Left kidney (tissue), 8 donors: ENCODE results near the gene MYOZ1. TPM values are rescaled to one million over a fixed set of nuclear protein-coding genes. Genes with fewer than 3 reads are reported as not detected.
"Not testable (repeated sequence)": the region's sequence is repeated elsewhere in the genome, so short reads cannot be mapped to it uniquely, and the experiment has no call there.

ENCODE experiments used
- DNase-seq: peaks from one replicate; pipeline ENCODE4 v3.0.0-alpha.2; 2013
- long read RNA-seq, 8 donors: transcript quantifications; one replicate each; lab custom pipeline, GENCODE V29; 2026
- polyA plus RNA-seq: library from polyadenylated mRNA; unstranded; fragments of 120-200 nt; gene quantifications from one replicate; pipeline ENCODE4 v1.2.1, GENCODE V29; 2013; ENCODE audit not compliant: insufficient read length

MYOZ1 gene, protein sequence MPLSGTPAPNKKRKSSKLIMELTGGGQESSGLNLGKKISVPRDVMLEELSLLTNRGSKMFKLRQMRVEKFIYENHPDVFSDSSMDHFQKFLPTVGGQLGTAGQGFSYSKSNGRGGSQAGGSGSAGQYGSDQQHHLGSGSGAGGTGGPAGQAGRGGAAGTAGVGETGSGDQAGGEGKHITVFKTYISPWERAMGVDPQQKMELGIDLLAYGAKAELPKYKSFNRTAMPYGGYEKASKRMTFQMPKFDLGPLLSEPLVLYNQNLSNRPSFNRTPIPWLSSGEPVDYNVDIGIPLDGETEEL
- 5.0 TPM for polyA plus RNA-seq
- long read RNA-seq, donor 1, partial matches to known transcripts, result 0 of 2 reads
- long read RNA-seq, donor 1, other reads (novel, unspliced or antisense), result 0 of 2 reads
- long read RNA-seq, donor 2, result 0 reads
- long read RNA-seq, donor 3, partial matches to known transcripts, result 0 of 1 reads
- long read RNA-seq, donor 3, other reads (novel, unspliced or antisense), result 0 of 1 reads
- long read RNA-seq, donor 4, result 0 reads
- long read RNA-seq, donor 5, partial matches to known transcripts, result 0 of 1 reads
- long read RNA-seq, donor 5, other reads (novel, unspliced or antisense), result 0 of 1 reads
- long read RNA-seq, donor 6, partial matches to known transcripts, result 0 of 1 reads
- long read RNA-seq, donor 6, other reads (novel, unspliced or antisense), result 0 of 1 reads
- long read RNA-seq, donor 7, partial matches to known transcripts, result 0 of 1 reads
- long read RNA-seq, donor 7, other reads (novel, unspliced or antisense), result 0 of 1 reads
- long read RNA-seq, donor 8, result 0 reads

- no peak for DNase-seq
Observed at GRCh38 chr10:73641328-73642060, at the start of gene MYOZ1. Gene MYOZ1, minus strand, starts transcription at chr10:73641474. Its CDS starts 1,457 bp downstream, at chr10:73640017.

- not testable (repeated sequence) for DNase-seq
Observed at GRCh38 chr10:73690755-73691154, 49.5 kb upstream of the MYOZ1 start.

DNA sequence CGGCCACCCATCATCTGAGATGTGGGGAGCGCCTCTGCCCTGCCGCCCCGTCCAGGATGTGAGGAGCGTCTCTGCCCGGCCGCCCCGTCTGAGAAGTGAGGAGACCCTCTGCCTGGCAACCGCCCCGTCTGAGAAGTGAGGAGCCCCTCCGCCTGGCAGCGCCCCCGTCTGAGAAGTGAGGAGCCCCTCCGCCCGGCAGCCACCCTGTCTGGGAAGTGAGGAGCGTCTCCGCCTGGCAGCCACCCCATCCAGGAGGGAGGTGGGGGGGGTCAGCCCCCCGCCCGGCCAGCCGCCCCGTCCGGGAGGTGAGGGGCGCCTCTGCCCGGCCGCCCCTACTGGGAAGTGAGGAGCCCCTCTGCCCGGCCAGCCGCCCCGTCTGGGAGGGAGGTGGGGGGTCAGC lies 48.3 kb upstream of the MYOZ1 start:
- DNase-seq, result not testable (repeated sequence)

GRCh38 chr10:73687641-73688040 lies 46.4 kb upstream of the MYOZ1 start:
- not testable (repeated sequence) for DNase-seq

DNA sequence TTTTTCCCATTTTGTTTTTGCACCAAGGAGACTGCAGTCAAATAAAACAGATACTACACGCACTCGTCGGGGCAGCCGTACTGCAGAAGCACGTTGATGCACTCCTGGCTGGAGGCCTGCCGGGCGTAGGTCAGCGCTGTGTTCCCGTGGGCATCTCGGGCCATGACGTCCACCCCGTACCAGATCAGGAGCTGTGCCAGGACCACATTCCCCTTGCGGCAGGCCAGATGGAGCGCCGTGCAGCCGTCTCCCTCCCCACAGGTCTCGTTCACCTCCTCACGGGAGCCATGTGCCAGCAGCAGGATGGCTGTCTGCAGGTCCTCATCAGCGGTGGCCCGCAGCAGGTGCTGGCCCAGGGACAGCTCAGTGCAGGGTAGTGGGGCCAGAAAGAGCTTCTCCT lies 33.3 kb upstream of the MYOZ1 start:
- not testable (repeated sequence) for DNase-seq

DNA sequence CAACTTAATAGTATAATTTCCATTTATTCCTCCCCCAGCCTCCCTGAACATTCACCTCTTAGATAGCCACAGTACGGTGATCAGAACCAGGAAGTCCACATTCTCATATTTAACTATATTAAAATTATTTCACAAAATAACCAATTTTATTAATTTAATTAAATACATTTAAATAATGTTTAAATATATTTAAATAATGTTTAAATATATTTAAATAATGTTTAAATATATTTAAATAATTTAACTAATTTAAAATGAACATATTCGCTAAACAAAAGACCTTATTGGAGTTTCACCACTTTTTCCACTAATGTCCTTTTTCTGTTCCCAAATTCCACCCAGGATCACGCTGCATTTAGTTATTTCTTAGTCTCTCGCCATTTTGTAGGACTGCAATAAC lies 27.1 kb upstream of the MYOZ1 start:
- DNase-seq, result not testable (repeated sequence)

- DNase-seq, result not testable (repeated sequence)
Observed at GRCh38 chr10:73666153-73666809, 25.0 kb upstream of the MYOZ1 start.

- DNase-seq, result not testable (repeated sequence)
Observed at GRCh38 chr10:73665581-73665980, 24.3 kb upstream of the MYOZ1 start.

DNA sequence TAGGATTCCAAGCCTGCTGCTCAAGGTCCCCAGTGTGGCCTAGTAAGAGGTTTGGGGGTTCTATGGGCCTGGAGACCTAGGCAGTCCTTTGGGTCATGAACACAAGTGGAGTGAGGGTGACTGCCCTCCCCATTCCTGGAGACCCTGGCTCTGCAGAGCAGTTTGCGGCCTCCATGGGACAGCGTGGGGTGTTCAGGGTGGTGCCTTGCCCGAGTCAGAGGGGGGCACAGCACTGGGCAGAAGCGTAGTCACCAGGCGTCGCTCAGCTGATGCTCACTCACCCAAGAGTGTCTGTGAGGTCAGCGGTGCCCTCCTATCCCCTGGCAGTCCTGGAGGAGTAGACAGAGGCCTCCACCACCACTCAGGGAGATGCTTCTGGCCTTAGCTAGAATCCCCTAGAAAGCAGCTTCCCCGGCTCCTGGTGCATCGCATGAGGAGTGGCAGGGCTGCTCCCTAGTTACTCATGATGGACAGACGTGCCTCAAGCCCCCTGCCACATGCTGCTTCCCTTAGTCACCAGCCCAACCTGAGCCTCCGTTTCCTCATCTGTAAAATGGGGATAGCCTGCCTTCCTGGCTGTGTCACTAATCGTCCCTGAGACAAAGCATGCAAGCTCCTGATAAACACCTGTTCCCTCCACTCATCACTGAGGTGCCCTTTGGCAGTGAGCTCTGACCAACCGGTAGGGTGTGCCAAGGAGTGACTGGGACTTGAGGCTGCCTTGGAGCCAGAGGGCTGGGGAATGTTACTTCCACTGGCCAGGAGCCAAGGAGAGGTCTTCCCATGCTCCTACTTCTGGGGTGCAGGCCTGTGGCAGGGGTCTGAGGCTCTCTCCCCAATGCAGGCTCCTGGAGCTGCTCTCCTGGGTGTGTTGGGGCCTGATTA lies 23.1 kb upstream of the MYOZ1 start:
- not testable (repeated sequence) for DNase-seq

DNA sequence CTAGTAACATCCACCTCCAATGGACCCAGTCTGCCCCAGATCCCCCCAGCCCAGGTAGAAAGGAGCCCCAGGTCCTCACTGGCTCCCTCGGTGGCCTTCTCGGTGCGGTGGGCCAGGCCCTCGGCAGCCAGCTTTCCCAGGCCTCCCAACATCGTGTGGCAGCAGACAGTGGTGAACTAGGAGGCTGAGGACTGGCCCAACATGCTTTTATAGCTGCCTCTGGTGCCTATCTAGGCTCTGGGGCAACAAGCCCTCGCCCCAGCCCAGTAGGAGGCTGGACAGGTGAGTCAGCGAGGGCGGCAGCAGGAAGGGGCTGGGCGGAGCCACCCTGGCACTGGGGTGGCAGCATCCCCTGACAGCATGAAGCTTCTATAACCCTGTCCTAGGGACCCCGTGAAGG lies 22.3 kb upstream of the MYOZ1 start:
- not testable (repeated sequence) for DNase-seq

- DNase-seq, result not testable (repeated sequence)
Observed at GRCh38 chr10:73662705-73663104, 21.4 kb upstream of the MYOZ1 start.

DNA sequence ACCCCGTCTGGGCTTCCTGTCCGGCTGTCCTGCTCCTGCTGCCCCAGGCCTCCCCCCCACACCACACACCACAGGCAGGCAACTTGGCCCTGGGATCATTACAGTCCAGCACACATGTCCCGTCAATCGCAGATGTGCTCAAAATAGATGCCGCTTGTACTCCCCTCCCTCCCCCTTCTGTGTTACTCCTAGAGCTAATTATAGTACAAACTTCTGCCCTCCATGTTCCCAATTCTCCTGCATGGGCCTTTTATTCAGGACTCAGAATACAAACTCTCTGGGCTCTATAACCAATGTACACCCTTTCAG lies 14.7 kb upstream of the MYOZ1 start, which contains the start of gene SYNPO2L:
Gene SYNPO2L, minus strand, starts transcription at position 40 of the 309 bp plus-strand sequence. CDS start 107 bp downstream, outside the sequence.
- DNase-seq, result no peak

DNA sequence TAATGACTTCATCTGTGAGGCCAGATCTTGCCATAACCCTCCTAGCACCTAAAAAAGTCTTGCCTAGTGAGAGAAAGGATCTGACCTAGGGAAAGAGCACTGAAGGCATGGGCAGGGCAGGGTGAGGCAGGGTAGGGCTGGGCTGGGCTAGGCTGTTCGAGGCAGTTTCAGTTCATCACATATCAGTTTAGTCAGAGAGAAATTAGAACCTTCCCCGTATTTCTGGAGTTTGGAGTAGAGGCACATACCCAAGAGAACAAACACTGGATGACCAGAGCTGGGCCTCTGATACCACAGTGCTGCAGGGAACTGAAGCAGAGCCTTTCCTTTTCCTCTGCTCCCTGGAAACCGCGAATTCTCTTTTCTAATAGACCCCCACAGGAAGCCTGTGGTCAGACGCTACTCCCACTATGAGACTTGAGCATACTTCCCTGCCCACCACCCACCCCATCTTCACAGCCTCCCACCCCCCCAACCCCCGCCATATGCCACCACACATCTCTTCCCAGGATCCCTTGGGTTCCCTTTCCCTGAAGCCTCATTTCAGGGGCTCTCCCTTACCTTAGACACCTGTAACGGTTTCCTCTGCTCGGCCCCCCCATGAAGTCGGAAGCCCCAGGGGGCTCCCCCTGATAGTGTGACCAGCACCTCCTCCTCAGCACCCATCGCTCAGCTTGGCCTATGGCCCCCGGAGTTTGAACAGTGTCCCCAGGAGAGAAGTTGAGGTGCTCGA lies 14.1 kb upstream of the MYOZ1 start:
- no peak for DNase-seq

- no peak for DNase-seq
Observed at GRCh38 chr10:73653701-73654100, 12.4 kb upstream of the MYOZ1 start.

DNA sequence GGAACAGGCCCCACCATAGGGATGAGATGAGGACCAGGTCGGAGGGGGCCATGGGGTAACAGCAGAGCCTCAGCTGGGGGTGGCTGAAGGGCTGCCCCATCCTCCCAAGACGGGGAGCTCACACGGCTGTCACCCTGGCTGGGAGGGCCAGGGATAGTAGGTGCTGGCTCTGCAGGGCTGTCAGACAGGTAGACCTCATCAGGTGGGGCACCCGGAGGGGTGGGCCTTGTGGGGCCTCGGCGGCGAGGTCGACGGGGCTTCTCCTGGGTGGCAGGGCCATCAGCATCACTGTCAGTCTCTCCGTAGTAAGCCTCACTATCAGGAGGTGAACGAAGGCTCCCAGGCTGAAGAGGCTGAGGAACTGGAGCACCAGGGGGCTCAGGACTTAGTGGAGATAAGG lies 11.9 kb upstream of the MYOZ1 start:
- DNase-seq, result no peak

- no peak for DNase-seq
Observed at GRCh38 chr10:73650537-73651331, 9.5 kb upstream of the MYOZ1 start.

- DNase-seq, result no peak
Observed at GRCh38 chr10:73649876-73650536, 8.7 kb upstream of the MYOZ1 start.

GRCh38 chr10:73648975-73649829 lies 7.9 kb upstream of the MYOZ1 start:
- no peak for DNase-seq
